ENCODE data around the gene ATXN7L1.

DNA sequence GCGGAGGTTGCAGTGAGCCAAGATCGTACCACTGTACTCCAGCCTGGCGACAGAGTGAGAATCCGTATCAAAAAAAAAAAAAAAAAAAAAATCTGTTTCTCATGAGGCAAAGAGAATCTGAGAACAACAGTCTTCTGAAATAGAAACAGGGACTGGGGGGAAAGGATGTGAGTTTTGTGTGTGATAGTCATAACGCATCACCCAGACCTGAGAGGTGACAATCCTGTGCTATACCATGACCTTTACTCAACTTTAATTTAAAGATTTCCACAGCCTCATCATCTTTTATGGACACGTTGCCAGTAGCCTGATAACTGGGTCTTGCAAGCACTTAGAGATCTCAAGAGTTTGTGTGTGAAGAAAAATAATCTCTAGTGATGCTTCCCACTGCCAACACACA lies 2.3 kb downstream of the ATXN7L1 start:
- TF ChIP-seq POLR2A (IDR thresholded peaks at IDR 0.05; ENCODE audit: low read depth, low read length) = no peak
- TF ChIP-seq POLR2AphosphoS5 (IDR thresholded peaks at IDR 0.05; ENCODE audit: low read depth, low read length) = no peak
